ENCODE results near the gene RFTN1. TPM values are rescaled to one million over a fixed set of nuclear protein-coding genes. Genes with fewer than 3 reads are reported as not detected.

RFTN1 gene
- total and polyA plus RNA-seq, 9 of the 15 experiments (the other 6 are each of a cell fraction or from before 2014, with no cell fraction given): 0.08 to 0.51 (median 0.11) TPM; not detected in 6

GRCh38 chr3:16470590-16470989 is 42.9 kb downstream of the RFTN1 start (continued):
- TF ChIP-seq TRIM25 (IDR thresholded peaks at IDR 0.05; ENCODE audit: borderline replicate concordance): no peak
- no peak for TF ChIP-seq ILF3 (IDR thresholded peaks at IDR 0.05; ENCODE audit: borderline replicate concordance)
- TF ChIP-seq BHLHE40 (IDR thresholded peaks at IDR 0.05; ENCODE audit: low read length): no peak

GRCh38 chr3:16468336-16469098 is 45.0 kb downstream of the RFTN1 start:
- ChIA-PET CTCF (ENCODE audit: low intra/inter-chr PET ratio) (no interaction called here), POLR2A (no interaction called here)
- in situ Hi-C loops (cut with MboI): no loop called here
- Histone ChIP-seq H3K27me3 (ENCODE audit: control insufficient read depth in 2 of 2, insufficient read depth in 2 of 2, low read length in 2 of 2) (peaks cover 10 to 30% of the 10 kb centered on the region in 2 experiments), H3K4me2 (ENCODE audit: insufficient read depth, low read length) (no peak overlapping the region), H3K9me3 (replicated peaks; ENCODE audit: control insufficient read depth, insufficient read depth, low read depth, low read length) (no peaks in the 10 kb centered on the region), H2AFZ (ENCODE audit: low read depth, low read length) (no peak overlapping the region), H3K9me1 (ENCODE audit: control insufficient read depth, insufficient read depth, low read length) (no peaks in the 10 kb centered on the region), H3K9ac (ENCODE audit: insufficient read depth in 1 of 2, low read depth in 2 of 2, low read length in 2 of 2) (no peak overlapping the region), H3K36me3 (ENCODE audit: control insufficient read depth, insufficient read depth, low read length) (no peaks in the 10 kb centered on the region), H3K79me2 (ENCODE audit: control insufficient read depth, insufficient read depth, low read length) (no peaks in the 10 kb centered on the region), H4K20me1 (replicated peaks; ENCODE audit: control insufficient read depth, insufficient read depth, low read length) (no peaks in the 10 kb centered on the region), H3K4me1 (replicated peaks in 1 of 2; ENCODE audit: control insufficient read depth in 2 of 2, insufficient read depth in 2 of 2, low read length in 2 of 2) (peaks cover 0 to 3% of the 10 kb centered on the region in 2 experiments; a peak in 2 of 5 replicates), H3K4me3 (no peak overlapping the region), H3K27ac (ENCODE audit: extremely low read depth, low read depth, low read length) (no peak overlapping the region)
- intact Hi-C loops (cut with micrococcal nuclease): no loop called here
- ATAC-seq (no peak), DNase-seq (ENCODE audit: extremely low read depth in 1 of 4, low spot score in 3 of 4) (no peak), FAIRE-seq (no peak)
- no TSS peak for BruUV-seq (replicated peaks)
- WGBS (ENCODE audit: insufficient coverage, low coverage, missing lambda C conversion rate): 0% methylated on average over 10 of the region's 10 CpGs
- TF ChIP-seq SAFB2 (IDR thresholded peaks at IDR 0.05; ENCODE audit: borderline replicate concordance, low read depth, low read length, severe bottlenecking): no peak
- no peak for TF ChIP-seq ZNF263 (CRISPR knock-in tag; IDR thresholded peaks at IDR 0.05; ENCODE audit: borderline replicate concordance)
- TF ChIP-seq ZMIZ1 (IDR thresholded peaks at IDR 0.05; ENCODE audit: low read depth in 2 of 2, low read length in 2 of 2): no peak
- no peak for TF ChIP-seq SMC3 (conservative IDR thresholded peaks at IDR 0.05; ENCODE audit: insufficient read depth, low read depth, low read length)
- no peak for TF ChIP-seq ZNF717 (CRISPR knock-in tag; IDR thresholded peaks at IDR 0.05)
- TF ChIP-seq SFPQ (IDR thresholded peaks at IDR 0.05; ENCODE audit: low read depth, low read length): no peak
- TF ChIP-seq ERF (CRISPR knock-in tag; IDR thresholded peaks at IDR 0.05): no peak
- TF ChIP-seq PHF20 (IDR thresholded peaks at IDR 0.05; ENCODE audit: partially characterized antibody): no peak
- TF ChIP-seq ZNF143 (CRISPR knock-in tag; IDR thresholded peaks at IDR 0.05): no peak
- TF ChIP-seq IRF2 (CRISPR knock-in tag; IDR thresholded peaks at IDR 0.05): no peak
